ENCODE data around the gene ZNF777. TPM values are rescaled to one million over a fixed set of nuclear protein-coding genes. Genes with fewer than 3 reads are reported as not detected.
"Not testable (repeated sequence)": the region's sequence is repeated elsewhere in the genome, so short reads cannot be mapped to it uniquely, and the experiment has no call there.

The ZNF777 gene
- 4.5 TPM for total RNA-seq

DNA sequence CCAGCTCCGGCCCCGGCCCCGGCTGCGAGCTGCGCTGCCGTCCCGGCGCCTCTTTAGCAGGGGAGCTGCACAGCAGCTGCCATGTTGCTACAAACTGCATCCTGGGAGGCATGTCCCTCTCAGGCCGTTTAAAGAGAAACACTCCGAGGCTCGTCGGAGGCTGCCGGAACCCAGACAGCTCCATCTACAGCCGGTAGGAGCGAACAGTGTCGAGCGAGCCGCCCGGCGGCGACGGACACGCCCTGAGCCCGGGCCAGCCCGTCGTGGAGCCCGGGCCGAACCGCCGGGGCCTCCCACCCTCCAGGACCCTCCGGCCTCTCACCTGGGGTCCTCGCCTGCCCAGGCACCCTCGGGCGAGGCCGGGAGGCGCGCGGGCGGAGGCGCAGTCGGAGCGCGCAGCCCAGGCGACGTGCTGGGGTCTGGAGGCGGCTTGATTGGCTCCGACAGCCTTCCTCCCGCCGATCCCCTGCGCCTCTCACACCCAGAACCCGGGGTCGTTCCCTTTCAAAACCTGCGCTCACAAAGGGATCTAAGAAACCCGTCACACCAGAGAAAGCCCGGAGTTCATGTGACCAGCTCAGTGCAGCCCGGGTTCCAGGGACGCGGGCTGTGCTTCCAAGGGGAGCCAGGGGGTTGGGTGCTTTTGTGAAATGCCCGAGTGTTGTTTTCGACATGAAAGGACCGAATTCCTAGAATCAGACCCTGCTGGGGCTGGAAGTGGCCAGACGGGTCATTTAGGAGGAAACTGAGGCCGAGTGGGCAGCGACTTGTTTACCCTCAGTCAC lies at the start of gene ZNF777:
Gene ZNF777, minus strand, starts transcription at position 570 of the 785 bp plus-strand sequence. CDS start 5,040 bp downstream, outside the sequence.
- no peak for FAIRE-seq
- peak; percentile 84 to 92 for DNase-seq (ENCODE audit: low spot score in 2 of 2)

DNA sequence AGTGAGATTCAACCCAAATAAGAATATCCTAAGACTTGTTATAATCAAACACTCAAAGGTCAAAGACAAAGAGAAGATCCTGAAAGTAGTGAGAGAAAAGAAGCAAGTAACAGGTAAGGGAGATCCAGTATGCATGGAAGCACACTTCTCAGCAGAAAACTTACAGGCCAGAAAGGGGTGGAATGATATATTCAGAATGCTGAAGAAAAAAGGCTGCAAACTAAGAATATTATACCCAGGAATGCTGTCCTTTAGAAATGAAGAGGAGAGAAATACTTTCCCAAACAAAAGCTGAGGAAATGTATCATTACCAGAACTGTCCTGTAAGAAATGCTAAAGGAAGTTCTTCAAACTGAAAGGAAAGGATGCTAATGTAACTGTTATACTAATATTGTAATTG lies 49.4 kb upstream of the ZNF777 start:
- FAIRE-seq (no peak), DNase-seq (ENCODE audit: low spot score in 2 of 2) (no peak)

DNA sequence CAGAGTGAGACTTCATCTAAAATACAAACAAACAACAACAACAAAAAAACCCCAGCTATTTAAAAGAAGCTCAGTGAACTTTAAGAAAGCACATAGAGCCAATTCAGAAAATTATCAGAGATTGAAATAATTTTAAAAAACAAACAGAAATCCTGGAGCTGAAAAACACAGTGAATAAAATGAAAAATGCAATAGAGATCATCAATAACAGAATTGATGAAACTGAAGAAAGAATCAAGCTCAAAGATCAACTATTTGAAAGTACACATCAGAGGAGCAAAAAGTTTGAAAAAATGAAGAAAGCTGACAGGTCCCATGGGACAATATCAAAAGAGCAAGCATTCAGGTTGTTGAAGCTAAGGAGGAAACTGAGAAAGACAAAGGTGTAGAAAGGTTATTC lies 48.9 kb upstream of the ZNF777 start:
- FAIRE-seq (no peak), DNase-seq (ENCODE audit: low spot score in 2 of 2) (no peak)

DNA sequence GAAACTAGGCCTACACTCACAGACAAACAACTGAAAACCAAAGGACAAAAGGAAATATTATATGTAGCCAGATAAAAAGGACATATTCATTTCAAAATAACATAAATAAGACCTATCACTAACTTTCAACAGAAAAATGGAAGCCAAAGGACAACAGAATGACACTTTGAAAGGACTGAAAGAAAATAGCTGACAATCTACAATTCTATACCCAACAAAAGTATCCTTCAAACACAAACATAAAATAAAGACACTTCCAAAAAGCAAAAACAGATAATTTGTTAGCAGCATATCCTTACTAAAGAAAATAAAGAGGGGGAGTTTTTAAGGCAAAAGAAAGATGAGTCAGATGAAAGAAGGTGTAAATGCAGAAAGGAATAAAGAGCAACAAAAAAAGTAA lies 44.7 kb upstream of the ZNF777 start:
- FAIRE-seq (no peak), DNase-seq (ENCODE audit: low spot score in 2 of 2) (no peak)

DNA sequence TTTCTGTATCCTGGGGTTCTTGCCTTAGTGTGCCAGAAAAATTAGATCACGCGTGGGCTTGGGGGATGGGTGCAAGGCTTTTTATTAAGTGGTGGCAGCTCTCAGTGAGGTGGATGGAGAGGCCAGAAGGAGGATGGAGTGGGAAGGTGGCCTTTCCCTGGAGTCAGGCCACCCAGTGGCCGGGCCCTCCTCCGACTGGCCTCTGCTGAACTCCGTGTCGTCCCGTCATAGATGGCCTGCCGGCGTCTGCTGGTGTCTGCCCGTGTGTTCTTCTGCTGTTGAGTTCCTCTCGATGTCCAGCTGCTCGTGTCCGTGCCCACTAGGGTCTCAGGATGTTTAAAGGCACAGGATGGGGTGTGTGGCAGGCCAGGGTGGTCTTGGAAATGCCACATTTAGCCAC lies 40.8 kb upstream of the ZNF777 start:
- no peak for FAIRE-seq

DNA sequence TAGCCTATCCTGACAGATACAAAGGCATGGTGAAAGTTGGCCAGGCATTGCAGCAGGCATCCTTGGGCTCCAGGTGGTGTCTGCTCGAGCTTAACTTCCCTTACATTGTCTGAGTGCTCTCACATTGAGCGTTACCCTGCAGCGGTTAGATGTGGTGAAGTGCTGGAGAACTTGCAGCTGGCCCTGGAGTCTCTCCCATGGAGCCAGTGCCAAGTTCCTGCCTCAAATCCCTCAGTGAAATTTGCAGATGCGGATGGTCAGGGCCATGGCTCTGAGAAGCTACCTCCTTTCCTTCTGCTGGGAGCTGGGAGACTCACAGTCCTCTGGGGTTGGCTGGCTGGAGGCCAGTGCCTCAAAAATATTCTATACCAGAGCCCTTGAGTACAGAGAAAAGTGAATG lies 40.0 kb upstream of the ZNF777 start:
- FAIRE-seq (no peak), DNase-seq (ENCODE audit: low spot score in 2 of 2) (no peak)

More for the DNA sequence above, 40.8 kb upstream of the ZNF777 start:
- DNase-seq (ENCODE audit: low spot score in 2 of 2), result no peak

DNA sequence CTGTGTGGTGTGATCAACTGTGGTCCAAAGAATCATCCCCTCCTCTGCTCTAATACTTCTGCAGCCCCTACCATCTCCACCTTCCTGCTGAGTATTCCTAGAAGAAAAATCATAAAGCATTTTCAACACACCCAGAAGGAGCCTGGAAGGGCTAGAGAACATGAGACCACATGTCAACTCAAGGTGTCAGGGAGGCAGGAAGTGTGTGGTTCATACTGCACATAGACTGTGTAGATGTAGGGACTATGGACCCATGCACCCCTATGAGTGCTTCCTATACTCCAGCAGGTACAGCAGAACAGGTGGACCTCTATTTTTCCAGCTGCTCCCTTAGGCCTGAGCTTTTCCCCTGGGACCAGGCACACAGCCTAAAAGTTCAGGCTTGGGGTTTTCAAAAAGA lies 39.3 kb upstream of the ZNF777 start:
- FAIRE-seq (no peak), DNase-seq (ENCODE audit: low spot score in 2 of 2) (no peak)

DNA sequence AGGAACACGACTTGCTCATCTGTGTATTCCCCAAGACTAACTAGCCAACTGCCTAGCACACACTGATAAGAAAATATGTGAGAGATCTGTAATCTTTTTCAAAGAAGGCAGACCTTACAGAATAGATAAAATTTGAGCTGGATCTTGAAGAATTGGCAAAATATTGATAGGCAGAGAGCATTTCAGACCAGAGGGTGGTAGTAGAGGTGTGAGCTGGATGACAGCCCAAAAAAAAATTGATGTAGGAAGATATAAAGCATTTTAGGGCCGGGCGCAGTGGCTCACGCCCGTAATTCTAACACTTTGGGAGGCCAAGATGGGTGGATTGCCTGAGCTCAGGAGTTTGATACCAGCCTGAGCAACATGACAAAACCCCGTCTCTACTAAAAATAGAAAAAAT lies 37.9 kb upstream of the ZNF777 start:
- no peak for FAIRE-seq
- no peak for DNase-seq (ENCODE audit: low spot score in 2 of 2)

DNA sequence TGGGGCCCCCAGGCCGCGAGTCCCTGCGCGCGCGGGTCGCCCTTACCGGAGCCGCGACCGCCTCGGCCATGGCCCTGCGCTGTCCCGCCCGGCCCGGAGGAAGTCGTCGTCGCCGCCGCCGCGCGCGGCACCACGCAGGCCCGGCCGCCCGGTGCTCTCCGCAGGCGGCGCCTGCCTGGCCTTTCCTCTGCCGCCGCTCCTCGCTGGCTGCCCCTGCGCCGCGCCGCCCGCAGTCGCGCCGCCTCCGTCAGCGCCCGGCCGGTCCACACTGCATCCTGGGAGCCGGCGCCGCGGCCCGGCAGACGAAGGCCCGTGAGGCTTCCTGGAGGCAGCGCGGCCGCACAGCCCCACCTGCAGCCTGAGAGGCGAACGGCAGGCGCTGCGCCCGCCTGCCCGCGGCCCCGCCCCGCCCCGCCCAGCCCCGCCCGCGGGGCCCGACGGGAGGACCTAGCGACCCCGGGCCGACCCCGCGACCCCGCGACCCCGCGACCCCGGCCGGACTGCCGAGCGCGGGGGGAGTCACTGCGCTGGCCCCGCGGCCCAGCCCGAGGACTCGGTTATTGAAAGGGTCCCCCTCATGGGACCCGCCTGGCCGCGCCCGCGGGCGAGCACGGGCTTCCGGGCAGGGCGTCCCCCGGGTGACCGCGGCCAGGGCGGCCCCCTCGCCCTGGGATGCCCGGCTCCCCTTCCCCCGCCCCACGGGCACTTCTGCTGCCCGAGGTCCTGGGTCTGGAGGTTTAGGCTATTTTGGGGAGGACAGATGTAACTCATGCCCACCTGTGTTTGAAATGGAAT lies 36.8 kb upstream of the ZNF777 start, which contains the start of gene ZNF746:
Gene ZNF746, minus strand, starts transcription at position 343 of the 795 bp plus-strand sequence. Its CDS starts 273 bp downstream, at position 70.
- DNase-seq (ENCODE audit: low spot score in 2 of 2) (peak; percentile 92 to 93), FAIRE-seq (no peak)

DNA sequence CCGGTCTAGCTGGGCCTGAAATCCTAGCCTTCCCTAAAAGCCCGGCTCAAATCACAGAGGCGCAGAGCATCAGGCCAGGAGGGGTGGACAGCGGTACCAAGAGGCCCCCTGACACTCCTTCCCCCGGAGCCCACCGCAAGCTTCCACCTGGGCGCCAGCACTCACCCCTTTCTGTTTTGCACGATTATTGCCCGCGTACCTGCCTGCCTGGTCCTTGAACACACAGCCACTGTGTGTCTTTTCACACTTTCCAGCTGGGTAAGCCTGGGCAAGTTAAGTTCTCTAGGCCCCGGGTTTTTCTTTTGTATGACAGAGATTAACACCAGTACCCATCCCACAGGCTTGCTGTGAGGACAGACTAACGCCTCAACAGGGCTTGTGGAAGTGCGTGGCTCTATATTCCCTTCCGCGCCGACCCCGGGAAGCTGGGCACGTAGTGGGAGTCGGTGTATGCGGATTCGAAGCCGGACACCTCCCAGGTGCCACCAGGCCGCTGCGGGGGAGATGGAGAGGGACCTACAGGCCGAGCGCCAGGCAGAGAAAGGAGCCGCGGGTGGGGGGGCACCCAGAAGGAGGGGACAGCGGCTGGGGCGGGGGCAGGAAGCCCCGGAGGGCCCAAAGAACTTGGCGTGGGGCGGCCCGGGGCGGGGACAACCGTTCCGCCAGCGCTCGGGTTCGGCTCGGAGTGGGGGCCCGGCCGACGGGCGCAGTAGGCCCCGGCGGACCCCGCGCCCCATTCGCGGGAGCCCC lies 36.0 kb upstream of the ZNF777 start:
- peak; percentile 50 to 54 for DNase-seq (ENCODE audit: low spot score in 2 of 2)

DNA sequence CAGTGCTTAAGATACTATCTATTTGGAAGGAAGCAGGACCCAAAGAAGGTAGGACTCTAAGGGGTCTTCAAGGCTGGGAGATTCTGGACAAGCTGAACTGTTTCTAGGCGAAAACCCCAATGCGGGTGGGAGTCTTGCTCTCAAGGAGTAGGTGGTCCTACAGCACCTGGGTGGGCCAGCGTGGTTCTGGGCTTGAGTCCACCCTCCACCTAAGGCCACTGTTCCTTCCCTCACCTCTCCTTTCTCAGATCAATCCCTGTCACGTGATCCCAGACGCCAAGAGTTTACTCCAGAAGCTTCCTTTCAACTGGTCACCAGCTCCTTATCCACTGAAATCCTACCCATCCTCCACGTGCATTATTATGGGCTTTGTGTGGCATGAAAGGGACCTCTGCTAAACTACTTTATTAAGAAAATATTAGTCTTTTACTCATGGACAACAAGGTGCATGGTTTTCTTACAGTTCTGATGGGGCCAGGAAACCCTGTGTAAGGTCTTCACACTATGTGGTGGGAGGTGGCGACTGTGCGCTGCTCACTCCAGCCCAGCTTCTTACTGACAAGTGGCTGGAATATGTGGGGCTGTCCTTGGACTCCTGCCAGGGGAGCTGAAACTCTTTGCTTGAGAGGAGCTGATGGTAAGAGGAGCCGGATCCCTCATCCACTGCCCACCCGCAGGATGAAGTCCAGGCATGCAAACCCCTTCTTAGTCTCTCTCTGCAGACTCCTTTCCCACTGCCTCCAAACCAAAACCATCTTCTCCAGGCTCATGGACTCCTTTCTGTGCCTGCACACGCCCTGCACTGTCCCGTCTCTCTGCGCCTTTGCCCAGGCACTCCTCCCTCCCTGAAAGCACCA lies 35.2 kb upstream of the ZNF777 start:
- no peak for DNase-seq (ENCODE audit: low spot score in 2 of 2)
- no peak for FAIRE-seq

More for the DNA sequence above, 36.0 kb upstream of the ZNF777 start:
- no peak for FAIRE-seq

DNA sequence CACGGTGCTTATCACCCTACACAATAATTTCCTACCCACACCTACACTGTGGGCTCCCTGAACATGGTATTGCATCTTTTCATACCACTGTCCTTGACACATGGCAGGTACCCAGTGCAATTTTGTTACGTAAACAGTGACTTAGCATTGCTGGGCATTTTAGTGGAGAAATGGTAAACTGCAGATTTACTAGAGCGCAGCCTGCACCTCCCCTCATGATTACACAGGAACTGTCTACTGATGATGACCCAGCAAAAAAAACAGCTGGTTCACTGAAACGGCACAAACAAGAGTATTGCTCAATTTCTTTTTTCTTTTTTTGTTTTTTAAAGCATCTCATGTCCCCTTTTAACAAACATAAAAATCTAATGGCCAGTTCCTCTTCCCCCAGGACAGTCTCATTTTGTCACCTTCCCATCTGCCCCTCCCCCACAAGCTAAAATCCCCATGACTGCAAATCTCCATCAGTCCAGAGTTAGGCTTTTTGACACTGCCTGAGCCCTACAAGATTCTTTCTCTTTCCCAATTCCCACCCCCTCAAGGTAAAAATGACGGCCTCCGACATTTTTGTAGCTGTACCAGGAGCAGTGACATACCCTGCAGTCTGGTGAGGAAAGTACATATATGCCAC lies 34.0 kb upstream of the ZNF777 start:
- no peak for FAIRE-seq
- DNase-seq (ENCODE audit: low spot score in 2 of 2), result no peak

DNA sequence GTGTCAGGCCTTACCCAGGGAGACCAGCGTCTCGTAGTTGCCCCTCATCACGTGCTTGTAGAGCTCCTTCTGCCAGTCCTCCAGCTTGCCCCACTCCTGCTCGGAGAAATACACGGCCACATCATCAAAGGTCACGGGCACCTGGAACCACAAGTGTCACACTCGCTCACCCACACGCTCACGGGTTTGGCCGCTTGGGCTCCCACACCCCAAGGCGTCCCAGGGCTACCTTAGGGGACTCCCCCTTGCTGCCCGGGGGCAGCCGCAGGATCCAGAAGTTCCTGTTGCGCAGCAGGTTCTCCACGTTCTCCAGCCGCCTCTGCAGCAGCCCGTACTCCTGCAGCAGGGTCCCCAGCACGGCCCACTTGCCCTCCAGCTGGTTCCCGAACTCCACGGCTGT lies 33.1 kb upstream of the ZNF777 start:
- DNase-seq (ENCODE audit: low spot score in 2 of 2); FAIRE-seq: not testable (repeated sequence)

DNA sequence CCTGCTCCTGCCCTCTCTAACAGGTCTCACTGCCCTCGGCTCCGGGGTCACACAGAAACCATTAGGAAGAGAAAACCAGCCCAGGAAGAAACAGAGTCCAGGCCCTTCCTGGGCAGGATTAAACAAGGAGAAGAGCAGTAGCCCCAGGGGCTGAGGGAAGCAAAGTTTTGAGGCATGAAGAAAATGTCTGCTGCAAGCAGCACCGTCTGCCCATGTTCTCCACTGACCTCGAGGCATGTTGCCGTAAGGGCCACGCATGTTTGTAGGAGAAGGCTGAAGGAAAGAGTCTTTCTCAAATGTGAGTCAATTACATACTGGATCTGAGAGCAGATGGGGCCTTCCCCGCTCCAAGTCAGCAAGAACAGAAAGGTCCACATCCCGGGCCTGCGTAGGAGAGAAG lies 32.5 kb upstream of the ZNF777 start:
- FAIRE-seq (no peak), DNase-seq (ENCODE audit: low spot score in 2 of 2) (no peak)

DNA sequence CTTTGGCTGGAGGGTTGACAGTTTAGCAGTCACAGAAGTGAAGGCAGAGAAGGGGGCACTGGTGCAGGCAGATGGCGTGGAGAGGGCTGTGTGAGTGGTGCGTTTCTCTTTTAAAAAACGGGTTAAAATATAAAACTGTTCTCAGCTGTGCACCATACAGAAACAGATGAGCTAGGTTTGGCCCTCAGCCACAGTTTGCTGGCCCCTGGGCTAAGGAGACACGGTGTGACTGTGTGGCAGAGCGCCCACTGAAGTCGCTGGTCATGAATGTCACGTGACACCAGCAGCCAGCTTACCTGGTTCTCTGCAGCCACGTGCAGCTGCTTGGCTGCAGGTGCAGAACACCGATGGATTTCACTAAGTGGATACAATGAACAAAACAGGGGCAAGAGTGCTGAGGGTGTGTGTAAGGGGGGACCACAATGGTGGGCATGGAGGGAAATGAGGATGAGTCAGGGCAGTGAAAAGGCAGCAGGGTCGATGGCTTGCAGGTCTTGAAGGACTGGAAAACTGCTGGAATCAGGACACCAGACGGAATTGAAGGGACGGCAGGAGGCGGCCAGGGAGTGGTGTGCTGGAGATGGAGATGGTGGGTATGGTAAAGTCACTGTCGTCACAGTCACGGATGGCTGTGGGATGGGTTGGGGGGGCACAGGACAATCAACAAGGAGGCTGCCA lies 29.4 kb upstream of the ZNF777 start:
- DNase-seq (ENCODE audit: low spot score in 2 of 2) (no peak), FAIRE-seq (no peak)

DNA sequence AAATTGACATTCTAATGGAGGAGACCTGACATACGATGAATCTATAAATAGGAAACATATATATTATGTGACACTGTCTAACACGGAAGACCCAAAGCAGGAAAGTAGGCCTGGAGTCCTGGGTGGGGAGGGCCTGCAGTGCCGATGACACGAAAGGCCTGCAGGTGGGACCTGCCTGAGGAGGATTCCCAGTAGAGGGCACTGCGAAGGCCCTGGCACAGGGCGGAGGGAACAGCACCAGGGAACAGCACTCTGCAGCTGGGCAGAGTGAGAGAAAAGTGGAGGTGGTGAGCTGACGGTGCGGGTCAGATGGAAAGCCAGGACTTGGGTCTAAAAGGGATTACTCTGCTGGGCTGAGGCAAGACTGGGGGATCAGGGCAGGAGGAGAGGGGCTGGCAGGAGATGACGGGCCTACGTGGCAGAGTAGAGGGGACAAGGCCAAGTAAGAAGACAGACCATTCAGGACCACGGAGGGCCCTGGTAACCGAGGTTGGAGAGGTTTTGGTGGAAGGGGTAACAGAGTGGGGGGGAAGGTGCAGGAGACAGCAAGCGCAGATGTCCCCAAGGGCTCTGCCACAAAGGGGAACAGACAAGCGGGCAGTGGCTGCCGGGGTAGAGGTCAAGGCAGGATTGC lies 28.6 kb upstream of the ZNF777 start:
- DNase-seq (ENCODE audit: low spot score in 2 of 2) (no peak), FAIRE-seq (no peak)

DNA sequence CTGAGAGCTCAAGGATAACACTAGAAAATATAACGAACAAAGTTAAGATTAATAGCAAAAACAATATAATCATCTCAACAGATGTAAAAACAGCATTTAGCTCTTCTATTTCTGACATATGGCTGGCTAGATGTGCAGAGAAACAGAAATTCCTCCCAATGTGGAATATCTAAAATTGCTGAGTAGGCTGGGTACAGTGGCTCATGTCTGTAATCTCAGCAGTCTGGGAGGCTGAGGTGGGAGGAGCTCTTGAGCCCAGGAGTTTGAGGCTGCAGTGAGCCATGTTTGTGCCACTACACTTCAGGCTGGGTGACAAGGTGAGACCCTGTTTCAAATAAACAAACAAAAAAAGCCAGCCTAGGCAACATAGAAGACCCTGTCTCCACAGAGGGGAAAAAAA lies 18.7 kb upstream of the ZNF777 start:
- no peak for DNase-seq (ENCODE audit: low spot score in 2 of 2)
- no peak for FAIRE-seq

DNA sequence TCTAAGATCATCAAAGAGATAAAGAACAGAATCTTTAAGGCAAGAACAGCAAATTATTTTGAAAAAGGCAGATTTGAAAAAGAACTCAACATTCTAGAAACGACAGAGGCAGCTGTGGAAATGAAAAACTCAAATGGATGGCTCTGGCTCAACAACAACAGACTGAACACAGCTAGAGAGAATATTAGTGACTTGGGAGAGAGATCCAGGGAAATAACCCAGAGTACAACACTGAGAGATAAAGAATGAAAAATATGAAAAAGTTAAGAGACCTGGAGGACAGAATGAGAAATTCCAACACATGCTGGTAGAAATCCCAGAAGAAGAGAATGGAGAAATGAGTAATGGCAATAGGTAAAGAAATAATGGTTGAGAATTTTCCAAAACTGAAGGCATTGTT lies 17.9 kb upstream of the ZNF777 start:
- FAIRE-seq, result no peak
- DNase-seq (ENCODE audit: low spot score in 2 of 2), result no peak

Data from frontal cortex (tissue), 4 donors.